IPS DF 4.7 (cell line): ENCODE measurements around the gene LIPI.
"Not testable (repeated sequence)": the region's sequence is repeated elsewhere in the genome, so short reads cannot be mapped to it uniquely, and the experiment has no call there.

Experiments used
- DNase-seq: peaks from one replicate; pipeline ENCODE4 v3.0.0-alpha.2; 2013; ENCODE audit warnings: low spot score; ENCODE audit errors: extremely low read depth

The LIPI gene

DNA sequence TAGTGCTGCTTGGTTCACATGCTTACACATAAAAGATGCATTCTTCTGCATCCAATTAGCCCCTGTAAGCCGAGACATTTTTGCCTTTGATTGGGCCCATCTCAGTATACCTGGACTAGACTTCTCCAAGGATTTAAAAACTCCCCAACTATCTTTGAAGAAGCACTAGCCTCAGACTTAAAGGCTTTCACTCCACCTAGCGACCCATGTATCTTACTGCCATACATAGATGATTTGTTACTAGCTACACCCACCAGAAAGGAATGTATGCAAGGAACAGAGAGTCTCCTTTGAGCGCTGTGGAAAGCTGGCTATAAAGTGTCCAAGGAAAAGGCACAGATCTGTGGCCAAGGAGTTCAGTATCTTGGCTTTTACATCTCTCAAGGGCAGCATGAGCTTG is 91.7 kb downstream of the LIPI start:
- DNase-seq = no peak

DNA sequence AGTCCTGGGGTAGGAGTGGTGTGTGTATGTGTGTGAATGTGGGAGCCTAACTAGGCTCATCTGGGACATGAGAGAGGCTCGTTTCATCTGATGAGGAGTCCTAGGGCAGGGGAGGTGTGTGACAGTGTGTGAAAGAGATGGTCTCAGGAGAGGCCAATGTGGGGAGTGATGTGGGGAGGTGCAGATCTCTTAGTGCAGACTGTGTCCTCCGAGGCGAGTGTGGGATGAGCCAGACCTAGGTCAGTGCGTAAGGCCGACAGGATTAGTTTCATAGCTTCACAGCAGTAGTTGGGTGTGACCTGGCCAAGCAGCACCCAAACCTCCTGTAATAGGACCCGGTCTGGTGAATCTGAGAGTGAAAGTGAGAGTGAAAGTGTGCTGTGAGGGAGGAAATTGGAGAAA is 94.7 kb downstream of the LIPI start:
- DNase-seq = no peak

DNA sequence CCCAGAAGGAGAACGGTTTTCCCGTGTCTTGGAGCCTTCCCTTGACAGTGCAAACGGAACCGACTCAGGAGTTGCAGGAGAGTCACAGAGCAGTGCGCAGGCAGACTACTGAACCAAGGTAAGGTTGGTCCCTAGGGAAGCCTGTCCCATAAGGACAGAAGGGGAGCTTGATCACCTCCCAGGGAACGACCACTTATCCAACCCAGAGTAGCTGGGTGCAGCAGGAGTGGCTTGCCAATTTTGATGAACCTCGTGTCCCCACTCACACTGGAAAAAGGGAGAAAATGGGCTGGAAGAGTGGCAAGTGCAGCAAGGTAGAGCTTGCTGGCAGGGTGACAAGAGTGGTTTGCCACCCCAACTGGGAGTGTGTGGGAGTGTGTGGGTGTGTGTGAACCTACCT is 95.1 kb downstream of the LIPI start:
- DNase-seq = no peak

DNA sequence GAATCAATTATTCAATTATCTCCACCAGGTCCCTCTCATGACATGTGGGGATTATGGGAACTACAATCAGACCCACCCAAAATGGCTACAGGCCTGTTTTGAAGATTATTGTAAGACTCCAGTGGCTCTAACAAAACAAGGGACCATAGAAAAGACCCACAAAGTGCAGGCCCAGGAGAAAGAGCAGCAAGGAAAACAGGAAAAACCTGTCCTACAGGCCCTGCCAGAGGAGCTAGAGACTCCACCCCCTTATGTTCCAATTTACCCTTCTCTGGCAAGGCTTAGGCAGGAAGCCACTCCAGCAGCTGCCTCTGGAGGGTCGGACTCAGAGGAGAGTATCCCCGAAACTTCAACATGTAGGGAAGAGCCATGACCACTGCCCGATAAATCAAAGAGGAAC is 96.5 kb downstream of the LIPI start:
- DNase-seq = peak; percentile 44

DNA sequence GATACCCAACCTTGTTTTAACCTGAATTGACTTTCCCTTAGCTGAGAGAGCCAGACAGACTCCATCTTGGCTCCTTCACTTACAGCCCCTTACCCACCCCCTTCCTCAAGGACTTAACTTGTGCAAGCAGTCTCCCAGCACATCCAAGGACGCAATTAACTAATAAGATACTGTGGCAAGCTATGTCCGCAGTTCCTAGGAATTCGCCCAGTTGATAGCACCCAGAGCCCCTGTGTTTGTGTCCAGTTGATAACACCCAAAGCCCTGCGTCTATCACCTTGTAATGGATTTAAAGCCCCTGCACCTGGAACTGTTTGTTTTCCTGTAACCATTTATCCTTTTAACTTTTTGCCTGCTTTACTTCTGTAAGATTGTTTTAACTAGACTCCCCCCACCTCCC is 106.2 kb downstream of the LIPI start:
- DNase-seq = not testable (repeated sequence)

- no peak for DNase-seq
Observed at GRCh38 chr21:14099570-14099969, 111.2 kb downstream of the LIPI start.

GRCh38 chr21:14097881-14098499 is 112.8 kb downstream of the LIPI start:
- DNase-seq = no peak

DNA sequence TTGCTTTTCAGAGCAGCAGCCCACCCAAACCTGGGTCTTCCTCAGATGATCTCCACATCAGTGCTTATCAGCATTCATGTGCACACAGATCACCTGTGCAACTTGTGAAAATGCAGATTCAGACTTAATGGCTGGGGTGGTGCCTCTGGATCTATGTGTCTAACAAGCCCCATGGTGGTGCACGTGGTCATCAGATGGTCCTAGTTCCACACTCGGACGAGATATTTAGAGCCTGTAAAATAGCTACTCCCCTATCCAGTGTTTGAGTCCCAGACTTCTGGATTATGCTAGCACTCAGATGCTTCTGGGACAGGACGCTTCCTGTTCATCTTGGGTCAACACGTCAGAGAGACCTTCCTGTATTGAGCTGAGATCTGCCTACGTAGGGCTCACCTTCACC is 114.2 kb downstream of the LIPI start:
- DNase-seq = no peak

- DNase-seq = no peak
Observed at GRCh38 chr21:14096172-14096571, 114.6 kb downstream of the LIPI start.

GRCh38 chr21:14095056-14095455 is 115.7 kb downstream of the LIPI start:
- DNase-seq = no peak

DNA sequence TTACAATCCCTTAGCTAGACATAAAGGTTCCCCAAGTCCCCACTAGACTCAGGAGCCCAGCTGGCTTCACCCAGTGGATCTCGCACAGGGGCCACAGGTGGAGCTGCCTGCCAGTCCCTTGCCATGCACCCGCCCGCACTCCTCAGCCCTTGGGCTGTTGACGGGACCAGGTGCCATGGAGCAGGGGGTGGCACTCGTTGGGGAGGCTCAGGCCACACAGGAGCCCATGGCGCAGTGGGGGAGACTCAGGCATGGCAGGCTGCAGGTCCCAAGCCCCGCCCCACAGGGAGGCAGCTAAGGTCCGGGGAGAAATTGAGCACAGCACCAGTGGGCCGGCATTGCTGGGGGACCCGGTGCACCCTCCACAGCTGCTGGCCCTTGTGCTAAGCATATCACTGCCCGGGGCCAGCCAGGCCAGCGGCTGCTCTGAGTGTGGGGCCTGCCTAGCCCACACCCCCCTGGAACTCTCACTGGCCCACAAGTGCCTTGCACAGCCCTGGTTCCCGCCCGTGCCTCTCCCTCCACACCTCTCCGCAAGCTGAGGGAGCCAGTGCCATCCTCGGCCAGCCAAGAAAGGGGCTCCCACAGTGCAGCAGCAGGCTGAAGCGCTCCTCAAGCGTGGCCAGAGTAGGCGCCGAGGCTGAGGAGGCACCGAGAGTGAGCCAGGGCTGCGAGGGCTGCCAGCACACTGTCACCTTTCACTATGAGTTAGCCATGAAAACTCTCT is 117.8 kb downstream of the LIPI start:
- no peak for DNase-seq

- not testable (repeated sequence) for DNase-seq
Observed at GRCh38 chr21:14090184-14090583, 120.6 kb downstream of the LIPI start.

DNA sequence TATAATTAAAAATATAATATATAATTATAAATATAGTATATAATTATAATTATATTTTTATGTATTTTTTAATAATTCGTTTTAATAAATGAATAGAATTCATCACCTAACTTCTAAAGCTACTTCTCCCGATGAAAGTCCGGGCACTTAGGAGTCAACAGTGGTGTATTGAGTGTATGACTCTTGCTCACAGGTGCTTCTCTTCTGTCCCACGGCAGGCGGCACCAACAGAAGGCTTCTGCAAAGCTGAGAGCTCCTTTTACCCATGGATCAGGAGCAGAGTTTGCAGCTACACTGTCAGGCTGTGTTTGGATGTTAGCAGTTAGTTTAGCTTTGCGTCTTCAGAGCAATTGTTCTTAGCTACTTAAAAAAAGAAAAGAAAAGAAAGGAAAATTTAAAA is 122.4 kb downstream of the LIPI start:
- no peak for DNase-seq

DNA sequence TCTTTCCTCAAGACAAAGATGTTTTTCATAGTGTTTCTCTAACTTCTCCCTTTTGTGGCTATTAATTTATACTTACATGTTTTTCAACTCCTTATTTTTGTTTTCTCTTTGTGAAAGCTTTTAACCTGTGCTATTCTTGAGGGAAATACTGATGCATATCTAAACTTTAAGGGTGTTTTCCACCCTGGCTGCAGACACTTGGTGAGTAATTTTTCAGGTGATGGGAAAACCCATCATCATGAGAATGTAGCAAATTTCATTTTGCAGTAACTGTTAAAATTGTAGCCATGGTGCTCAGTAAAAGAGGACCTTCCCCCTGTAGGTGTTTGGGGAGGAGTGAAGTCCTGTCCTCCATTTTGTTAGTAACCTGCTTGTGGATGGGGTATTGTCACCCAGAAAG is 124.2 kb downstream of the LIPI start:
- no peak for DNase-seq

GRCh38 chr21:14084701-14085100 is 126.1 kb downstream of the LIPI start:
- DNase-seq = no peak

DNA sequence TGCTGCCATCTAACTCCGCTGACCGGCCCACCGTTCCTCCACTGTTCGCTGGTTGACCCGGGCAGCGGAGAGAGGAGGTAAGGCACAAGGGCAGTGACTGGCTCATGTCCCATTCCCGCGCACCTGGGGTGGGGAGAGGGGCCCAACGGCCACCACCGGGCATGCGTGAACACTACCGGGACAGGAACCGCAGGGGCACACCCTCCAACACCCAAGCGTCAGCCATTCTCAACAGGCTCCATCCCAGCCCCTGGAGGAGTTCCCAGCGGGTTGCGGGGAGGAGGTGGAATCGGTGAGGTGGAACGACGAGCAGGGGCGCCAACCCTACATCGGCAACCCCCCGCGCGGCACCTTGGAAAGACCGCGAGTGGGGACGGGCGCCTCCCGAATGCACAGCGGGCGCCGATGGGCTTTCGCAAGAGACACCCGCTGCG is 126.7 kb downstream of the LIPI start:
- no peak for DNase-seq

GRCh38 chr21:14080764-14081096 is 130.0 kb downstream of the LIPI start:
- DNase-seq = no peak

DNA sequence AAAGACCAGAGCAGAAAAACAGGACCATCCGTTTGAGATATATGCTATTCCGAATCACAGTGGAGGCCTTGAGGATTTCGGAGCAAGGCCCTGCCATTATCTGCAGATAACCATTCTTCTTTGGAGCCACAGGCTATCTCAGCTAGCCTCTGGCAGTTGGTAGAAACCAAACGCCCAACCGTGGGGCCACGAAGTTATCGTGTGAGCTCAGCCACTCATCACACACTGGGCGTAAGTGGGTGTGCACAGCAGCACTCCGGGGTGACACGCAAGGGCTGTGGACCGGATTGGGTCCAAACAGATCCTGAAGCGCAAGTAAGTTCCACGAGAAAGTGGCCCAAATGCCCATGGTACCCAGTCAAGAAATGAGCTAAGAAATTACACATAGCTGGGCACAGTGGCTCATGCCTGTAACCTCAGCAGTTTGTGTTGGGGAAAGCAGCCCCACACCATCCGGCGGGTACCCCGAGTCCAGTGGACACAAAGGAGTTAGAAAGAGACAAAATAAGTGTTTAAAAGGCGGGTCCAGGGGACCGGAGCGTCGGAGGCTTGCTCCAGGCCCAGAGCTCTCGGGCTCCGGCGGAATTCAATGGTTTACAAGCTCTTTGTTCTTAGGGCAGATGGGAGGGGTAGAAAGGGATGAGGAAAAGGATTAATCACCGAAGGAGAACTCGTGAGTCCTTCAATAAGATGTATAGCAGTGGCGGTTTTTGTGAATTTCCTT is 130.6 kb downstream of the LIPI start:
- no peak for DNase-seq

- DNase-seq = no peak
Observed at GRCh38 chr21:14078746-14079375, 131.9 kb downstream of the LIPI start.

DNA sequence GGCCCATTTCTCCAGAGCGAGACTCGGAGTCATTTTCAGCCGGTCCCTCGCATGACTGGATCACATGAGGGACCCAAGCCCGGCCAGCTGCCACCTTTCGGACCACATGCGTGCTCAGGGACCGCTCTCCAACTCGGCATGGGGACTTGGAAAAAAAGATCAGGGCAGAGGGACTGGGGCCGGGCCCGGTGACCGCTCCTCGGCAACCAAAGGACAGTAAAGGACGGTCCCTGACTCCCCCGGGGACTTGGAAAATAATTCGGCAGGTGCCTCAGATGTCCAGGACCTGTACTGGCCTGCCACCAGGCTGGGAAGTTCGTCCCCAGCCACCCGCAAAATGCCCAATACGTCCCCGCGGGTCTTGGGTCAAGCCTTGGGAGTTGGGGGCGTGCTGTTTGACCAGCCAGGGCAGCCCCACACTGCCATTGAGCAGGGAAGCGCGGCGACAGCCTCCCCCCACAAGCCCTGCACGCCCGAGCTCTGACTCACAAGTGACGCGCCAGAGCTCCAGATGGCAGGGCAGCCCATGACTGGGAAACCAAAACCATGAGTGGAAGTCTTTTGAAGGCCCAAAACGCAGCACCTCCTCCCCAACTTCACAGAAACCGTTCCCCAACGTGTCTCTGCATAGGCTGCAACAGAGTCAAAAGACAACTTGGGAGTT is 134.5 kb downstream of the LIPI start:
- DNase-seq = no peak

DNA sequence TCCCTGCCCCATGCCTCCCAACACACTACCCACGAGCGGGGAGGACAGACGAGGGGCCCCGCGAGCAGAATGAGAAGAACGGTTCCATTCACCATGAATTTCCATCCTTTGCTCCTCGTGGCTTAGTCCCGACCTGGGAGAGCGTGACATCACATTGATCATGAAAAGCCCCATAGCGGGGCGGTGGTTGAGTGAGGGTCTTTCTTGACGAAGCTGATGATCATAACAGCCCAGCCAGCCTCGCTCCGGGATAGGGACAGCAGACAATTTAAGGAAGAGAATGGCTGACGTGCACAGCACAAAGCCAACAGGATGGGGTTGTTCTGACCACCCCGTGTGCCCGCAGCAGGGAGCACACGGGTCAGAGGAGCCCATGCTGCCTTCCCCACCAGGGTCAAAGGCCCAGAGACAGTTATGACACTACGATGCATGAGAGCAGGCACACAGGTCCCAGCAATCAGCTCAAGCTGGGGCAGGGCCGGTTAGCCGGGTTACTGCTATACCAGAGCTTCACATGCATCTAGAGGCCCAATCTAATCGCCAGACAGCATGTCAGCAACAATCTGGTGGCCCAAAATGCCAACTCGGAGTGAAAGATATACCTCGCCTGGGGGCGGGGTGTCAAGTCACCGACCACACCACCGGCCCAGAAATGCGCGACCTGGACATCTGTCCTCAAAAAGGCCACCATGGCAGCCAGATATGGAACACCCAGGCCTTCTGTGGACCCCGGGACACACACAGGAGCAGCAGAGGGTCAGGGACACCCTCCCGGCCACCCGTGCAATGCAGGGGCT is 135.2 kb downstream of the LIPI start:
- no peak for DNase-seq
